GM18508 (cell line): Measurements from ENCODE around the gene EIF3L.

Source experiments
- ATAC-seq: cut with Tn5 transposase; IDR thresholded peaks from one replicate; pipeline ENCODE4 v1.9.1; 2021; ENCODE audit warnings: moderate number of reproducible peaks; ENCODE audit not compliant: insufficient read depth, unreplicated experiment

The EIF3L gene

GRCh38 chr22:37848587-37849088, 581 bp upstream of the EIF3L start:
- ATAC-seq = no peak

- ATAC-seq = no peak
Measured at GRCh38 chr22:37850801-37851200, 1.6 kb downstream of the EIF3L start.

- no peak for ATAC-seq
Measured at GRCh38 chr22:37852418-37852817, 3.2 kb downstream of the EIF3L start.

GRCh38 chr22:37854946-37855345, 5.7 kb downstream of the EIF3L start:
- no peak for ATAC-seq

- no peak for ATAC-seq
Measured at GRCh38 chr22:37855462-37855861, 6.2 kb downstream of the EIF3L start.

- ATAC-seq = no peak
Measured at GRCh38 chr22:37860796-37861421, 11.7 kb downstream of the EIF3L start.

DNA sequence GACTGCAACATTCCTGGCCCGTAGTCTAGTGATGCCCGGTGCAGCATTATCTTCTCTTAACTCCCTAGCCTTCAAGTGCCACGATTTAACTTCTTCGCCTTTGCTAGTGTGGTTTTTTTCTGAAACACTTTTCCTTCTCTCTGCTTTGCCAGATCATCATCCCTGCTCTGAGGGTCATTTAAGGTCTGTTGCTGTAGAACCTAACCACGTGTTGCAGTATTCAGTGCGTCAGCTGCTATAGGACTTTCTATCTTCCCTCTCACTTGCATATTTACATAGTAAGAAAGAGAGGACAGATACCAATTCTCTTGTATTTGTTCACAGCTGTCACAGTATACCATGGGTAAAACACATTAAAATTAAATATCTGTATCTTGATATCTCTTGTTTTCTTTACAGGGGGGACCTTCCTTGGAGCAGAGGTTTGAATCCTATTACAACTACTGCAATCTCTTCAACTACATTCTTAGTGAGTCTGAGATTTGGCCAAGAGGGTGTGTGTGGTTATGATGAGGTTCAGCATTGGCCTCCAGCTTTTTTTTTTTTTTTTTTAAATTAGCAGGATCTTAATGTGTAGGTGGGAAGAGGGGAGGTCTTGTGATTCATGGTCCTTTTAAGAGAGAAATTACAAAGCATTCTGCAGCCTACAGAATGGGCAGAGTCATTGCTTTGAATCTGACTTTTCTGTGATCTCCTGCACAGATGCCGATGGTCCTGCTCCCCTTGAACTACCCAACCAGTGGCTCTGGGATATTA, 13.5 kb downstream of the EIF3L start:
- no peak for ATAC-seq

- no peak for ATAC-seq
Measured at GRCh38 chr22:37865510-37865909, 16.3 kb downstream of the EIF3L start.

GRCh38 chr22:37870273-37870672, 21.1 kb downstream of the EIF3L start:
- no peak for ATAC-seq

GRCh38 chr22:37880668-37881440, 31.6 kb downstream of the EIF3L start:
- no peak for ATAC-seq

DNA sequence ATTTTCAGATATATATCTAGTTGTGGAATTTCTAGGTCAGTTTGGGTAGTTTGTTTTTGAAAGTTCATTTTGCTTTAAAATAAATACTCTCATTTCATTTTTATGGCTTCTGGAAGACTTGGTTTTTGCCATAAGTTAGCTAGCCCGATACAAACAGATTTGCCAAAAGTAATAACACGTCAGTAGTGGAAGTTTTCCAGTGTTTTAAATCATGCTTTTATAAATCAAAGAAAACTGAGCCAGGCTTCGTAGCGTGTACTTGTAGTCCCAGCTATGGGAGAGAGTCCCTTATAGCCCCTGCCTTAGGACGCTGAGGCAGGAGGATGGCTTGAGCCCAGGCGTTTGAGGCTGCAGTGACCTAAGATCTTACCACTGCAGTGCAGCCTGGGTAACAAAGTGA, 35.2 kb downstream of the EIF3L start:
- ATAC-seq = no peak

DNA sequence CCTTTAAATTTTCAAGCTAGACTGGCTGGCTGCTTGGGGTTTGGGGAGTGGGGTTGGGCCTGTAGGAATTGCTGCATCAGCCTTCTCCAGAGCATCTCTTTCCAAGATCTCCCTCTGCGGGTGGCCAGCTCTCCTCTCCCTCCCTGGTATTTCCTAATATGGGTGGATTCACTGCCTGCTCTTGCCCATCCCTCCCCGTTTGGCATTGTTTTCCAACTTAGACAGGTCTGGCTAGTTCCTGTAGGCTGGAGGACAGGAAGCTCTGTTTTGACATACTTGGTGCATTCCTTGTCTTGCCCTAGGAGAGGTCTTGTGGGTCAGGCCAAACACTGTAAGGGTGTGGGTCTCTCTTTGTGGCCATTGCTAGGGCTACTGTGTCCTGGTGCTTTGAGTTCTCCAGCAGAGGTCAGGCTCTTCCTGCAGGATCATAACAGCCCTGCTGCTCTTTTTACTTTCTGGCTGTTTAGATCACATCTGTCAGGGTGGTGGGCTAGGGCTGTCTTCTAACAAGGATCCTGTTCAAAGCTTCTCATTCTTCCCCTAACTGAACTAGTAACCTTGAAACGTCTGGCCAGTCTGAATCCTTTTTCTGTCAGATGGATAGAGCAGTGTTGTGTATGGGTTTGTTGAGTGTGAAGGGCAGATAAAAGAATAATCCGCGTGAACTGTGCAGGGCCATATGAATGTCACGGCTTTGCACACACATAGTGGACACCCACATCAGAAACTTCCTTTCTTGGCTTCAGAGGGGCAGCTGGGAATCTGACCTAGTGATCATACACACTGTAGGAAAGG, 38.6 kb downstream of the EIF3L start:
- ATAC-seq = no peak

- ATAC-seq = no peak
Measured at GRCh38 chr22:37891926-37892325, 42.7 kb downstream of the EIF3L start.

- no peak for ATAC-seq
Measured at GRCh38 chr22:37892566-37893335, 43.5 kb downstream of the EIF3L start.

GRCh38 chr22:37893583-37893983, 44.4 kb downstream of the EIF3L start:
- ATAC-seq = no peak

DNA sequence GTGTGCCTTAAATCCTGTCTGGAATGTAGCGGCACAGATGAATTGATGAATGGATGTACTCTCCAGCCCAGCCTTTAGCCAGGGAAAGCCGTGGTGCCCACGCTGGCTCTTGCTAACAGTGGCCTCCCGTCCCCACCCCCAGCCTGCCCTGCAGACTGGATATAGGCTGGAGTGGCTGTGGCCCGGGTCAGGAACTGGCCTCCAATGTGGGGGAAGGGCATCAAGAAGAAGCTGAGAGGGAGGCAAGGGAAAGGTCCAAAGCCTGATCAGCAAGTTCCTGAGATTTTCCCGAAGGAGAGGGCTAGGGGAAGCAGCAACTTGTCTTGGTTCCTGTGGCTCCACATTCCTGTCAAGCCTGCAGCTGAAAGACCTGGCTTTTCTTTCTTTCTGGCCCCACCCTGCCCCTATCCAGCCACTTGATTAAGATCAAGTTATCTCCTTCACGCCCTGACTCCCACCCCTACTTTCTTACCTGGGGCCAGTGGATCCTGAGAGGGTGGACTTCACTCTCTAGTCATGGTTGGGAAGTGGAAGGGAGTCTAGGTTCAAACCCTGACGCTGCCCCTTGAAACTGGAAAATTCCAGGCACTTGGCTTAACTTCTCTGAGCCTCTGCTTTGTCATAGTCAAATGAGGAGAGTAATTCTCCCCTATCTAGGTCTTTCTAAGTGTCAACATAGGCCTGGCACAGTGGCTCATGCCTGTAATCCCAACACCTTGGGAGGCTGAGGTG, 45.9 kb downstream of the EIF3L start:
- ATAC-seq = no peak

- ATAC-seq = no peak
Measured at GRCh38 chr22:37896181-37896592, 47.0 kb downstream of the EIF3L start.

DNA sequence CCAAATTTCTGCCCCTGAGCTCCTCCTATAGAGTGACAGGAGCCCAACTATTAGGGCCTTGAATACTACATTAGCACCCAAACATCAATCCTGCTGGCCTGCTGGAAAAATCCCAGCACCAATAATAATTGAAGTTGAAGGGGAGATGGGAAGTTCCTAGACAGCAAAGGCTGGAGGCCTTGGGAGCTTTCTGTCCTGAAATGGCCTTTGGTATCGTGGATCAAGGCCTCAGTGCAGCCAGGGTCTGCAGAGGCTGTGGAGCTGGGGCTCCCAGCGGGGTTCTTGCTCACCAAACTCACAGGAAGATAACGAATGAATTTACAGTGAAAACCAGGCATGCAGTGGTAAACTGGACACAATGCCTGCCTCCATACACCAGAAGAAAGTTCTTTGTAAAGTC, 47.7 kb downstream of the EIF3L start:
- ATAC-seq = no peak

DNA sequence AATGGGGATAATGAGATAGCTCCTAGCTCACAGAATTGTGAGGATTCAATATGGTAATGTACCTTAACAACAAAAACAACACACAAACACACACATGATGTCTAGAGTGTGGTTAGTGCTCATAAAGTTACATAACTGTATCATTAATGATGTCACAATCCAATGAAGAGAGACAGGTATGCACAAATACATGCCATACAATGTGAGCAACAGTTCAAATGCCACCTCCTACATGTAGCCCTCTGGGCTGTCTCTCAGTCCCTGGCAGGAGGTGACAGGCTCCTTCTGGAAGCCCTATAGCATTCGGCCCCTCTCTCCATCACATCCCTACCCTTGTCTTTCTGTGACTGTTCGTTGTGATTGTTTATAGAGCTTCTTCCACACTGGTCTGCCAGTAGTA, 48.6 kb downstream of the EIF3L start:
- no peak for ATAC-seq
